Measurements from ENCODE around the gene PRXL2B. TPM values are rescaled to one million over a fixed set of nuclear protein-coding genes. Genes with fewer than 3 reads are reported as not detected.

The PRXL2B gene
- total RNA-seq, 4 donors from 2014 or later = 0.52 to 2.7 (median 1.1) TPM

GRCh38 chr1:2639203-2639602 lies 52.6 kb downstream of the PRXL2B start:
- H3K9me3 ChIP-seq = peaks cover 0 to 5% (median 0%) of the 10 kb centered on the region in 3 donors
- H3K27me3 ChIP-seq = peaks cover 19 to 45% (median 25%) of the 10 kb centered on the region in 3 donors
- no peak overlapping the region for H3K4me3 ChIP-seq
- intact Hi-C loops (cut with DNase I; ENCODE audit: low total_unique reads) (no loop called here), in situ Hi-C loops (cut with MboI; ENCODE audit: low sequenced_read_pairs in 4 of 4) (no loop called here)
- ATAC-seq = no peak
- no peaks in the 10 kb centered on the region for H3K36me3 ChIP-seq
- no peak for DNase-seq
- TF ChIP-seq, protein P1, sequence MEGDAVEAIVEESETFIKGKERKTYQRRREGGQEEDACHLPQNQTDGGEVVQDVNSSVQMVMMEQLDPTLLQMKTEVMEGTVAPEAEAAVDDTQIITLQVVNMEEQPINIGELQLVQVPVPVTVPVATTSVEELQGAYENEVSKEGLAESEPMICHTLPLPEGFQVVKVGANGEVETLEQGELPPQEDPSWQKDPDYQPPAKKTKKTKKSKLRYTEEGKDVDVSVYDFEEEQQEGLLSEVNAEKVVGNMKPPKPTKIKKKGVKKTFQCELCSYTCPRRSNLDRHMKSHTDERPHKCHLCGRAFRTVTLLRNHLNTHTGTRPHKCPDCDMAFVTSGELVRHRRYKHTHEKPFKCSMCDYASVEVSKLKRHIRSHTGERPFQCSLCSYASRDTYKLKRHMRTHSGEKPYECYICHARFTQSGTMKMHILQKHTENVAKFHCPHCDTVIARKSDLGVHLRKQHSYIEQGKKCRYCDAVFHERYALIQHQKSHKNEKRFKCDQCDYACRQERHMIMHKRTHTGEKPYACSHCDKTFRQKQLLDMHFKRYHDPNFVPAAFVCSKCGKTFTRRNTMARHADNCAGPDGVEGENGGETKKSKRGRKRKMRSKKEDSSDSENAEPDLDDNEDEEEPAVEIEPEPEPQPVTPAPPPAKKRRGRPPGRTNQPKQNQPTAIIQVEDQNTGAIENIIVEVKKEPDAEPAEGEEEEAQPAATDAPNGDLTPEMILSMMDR (IDR thresholded peaks at IDR 0.05 in 4 of 5, conservative IDR thresholded peaks at IDR 0.05 in 1 of 5) = no peak
- no peak for TF ChIP-seq POLR2A (IDR thresholded peaks at IDR 0.05)
- H3K4me1 ChIP-seq = peaks cover 0 to 10% of the 10 kb centered on the region in 2 donors
- no peak overlapping the region for H3K27ac ChIP-seq

DNA sequence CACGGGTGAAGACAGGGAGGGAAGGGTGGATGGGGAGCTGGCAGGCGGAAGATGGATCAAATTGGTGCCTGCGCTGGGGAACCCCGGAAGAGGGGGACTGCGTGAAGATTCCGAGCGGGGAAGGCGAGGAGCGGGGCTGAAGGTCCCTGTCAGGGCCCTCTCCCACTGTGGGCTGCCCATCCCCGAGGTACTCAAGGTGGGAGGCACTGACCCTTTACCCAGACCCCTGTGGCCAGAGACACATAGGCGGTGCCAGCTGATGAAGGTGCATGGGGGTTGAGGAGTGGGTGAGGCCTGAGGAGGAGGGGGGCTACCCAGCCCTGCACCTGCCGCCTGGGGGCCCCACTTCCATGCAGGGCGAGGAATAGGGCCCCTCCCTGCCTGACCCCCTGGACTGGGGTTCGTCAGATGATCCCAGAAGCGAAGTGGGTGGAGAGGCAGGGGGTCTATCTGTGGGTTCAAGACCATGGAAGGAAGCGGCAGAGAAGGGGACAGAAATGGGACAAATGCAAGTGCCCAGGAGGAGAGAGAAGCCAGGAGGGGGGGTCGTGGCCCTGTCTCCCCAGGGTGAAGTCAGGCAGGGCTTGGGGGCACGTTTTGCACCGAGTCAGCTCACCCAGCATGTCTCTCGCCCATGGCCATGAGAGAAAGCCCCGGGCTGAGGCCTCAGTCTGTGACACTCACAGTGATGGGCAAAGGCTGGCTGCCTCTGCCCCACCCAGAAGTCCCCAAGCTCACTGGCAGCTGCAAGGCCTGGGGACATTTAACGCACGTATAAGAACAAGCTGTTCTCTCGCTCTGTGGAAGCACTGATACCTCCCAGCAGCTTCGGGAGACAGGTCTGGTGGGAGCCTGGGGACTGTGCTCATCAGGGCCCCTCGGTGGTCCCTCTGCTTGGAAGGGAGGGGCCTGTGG lies 53.3 kb downstream of the PRXL2B start:
- DNase-seq (no peak), ATAC-seq (no peak)
- H3K4me1 ChIP-seq = peaks cover 0 to 10% of the 10 kb centered on the region in 2 donors
- H3K27ac ChIP-seq = no peak overlapping the region
- intact Hi-C loops (cut with DNase I; ENCODE audit: low total_unique reads) (loop anchor here (10.0 kb wide), 1 partner anchor 85 kb away; the partner anchor contains the start of gene TNFRSF14), in situ Hi-C loops (cut with MboI; ENCODE audit: low sequenced_read_pairs in 4 of 4) (no loop called here)
- no peak overlapping the region for H3K4me3 ChIP-seq
- H3K27me3 ChIP-seq = peaks cover 18 to 42% (median 23%) of the 10 kb centered on the region in 3 donors
- TF ChIP-seq, protein P1 (IDR thresholded peaks at IDR 0.05 in 4 of 5, conservative IDR thresholded peaks at IDR 0.05 in 1 of 5) = no peak
- no peak for TF ChIP-seq POLR2A (IDR thresholded peaks at IDR 0.05)
- H3K36me3 ChIP-seq = no peaks in the 10 kb centered on the region
- H3K9me3 ChIP-seq = peaks cover 0 to 5% (median 0%) of the 10 kb centered on the region in 3 donors

- in situ Hi-C loops (cut with MboI; ENCODE audit: low sequenced_read_pairs in 4 of 4) = no loop called here
- peaks cover 0 to 10% of the 10 kb centered on the region in 2 donors for H3K4me1 ChIP-seq
- no peak overlapping the region for H3K27ac ChIP-seq
- intact Hi-C loops (cut with DNase I; ENCODE audit: low total_unique reads) = loop anchor here (10.0 kb wide), 1 partner anchor 86 kb away; the partner anchor contains the start of gene TNFRSF14
- H3K27me3 ChIP-seq = peaks cover 12 to 36% (median 18%) of the 10 kb centered on the region in 3 donors
- ATAC-seq (no peak), DNase-seq (no peak)
- H3K4me3 ChIP-seq = no peak overlapping the region
- TF ChIP-seq, protein P1 (IDR thresholded peaks at IDR 0.05 in 4 of 5, conservative IDR thresholded peaks at IDR 0.05 in 1 of 5) = no peak
- TF ChIP-seq POLR2A (IDR thresholded peaks at IDR 0.05) = no peak
- no peaks in the 10 kb centered on the region for H3K36me3 ChIP-seq
- H3K9me3 ChIP-seq = peaks cover 0 to 5% (median 0%) of the 10 kb centered on the region in 3 donors
Measured at GRCh38 chr1:2640626-2641025, 54.0 kb downstream of the PRXL2B start.

Other genes starting within 250 kb of the PRXL2B start
- 1 to 10 TPM; 1.9 to 4.7 (median 3.5) TPM for gene MORN1, start 195.2 kb upstream of the PRXL2B start, total RNA-seq
- 10 to 100 TPM; 51.1 to 60.5 (median 55.4) TPM for gene RER1, start 194.9 kb upstream of the PRXL2B start, total RNA-seq
- gene PEX10, start 174.2 kb upstream of the PRXL2B start, total RNA-seq = 10 to 100 TPM; 19.2 to 25.7 (median 22.6) TPM
- gene PLCH2, start 110.5 kb upstream of the PRXL2B start, total RNA-seq = not detected
- 10 to 100 TPM; 27.5 to 54.2 (median 38.5) TPM for gene PANK4, start 60.2 kb upstream of the PRXL2B start, total RNA-seq
- gene HES5, start 56.5 kb upstream of the PRXL2B start, total RNA-seq = under 1 TPM in 1 of 4 donors, not detected in 3; 0.49 TPM
- gene TNFRSF14, start 30.4 kb upstream of the PRXL2B start, total RNA-seq = 10 to 100 TPM in 1 of 4 donors, 1 to 10 TPM in 3; 3.4 to 11.5 (median 5.0) TPM
- gene MMEL1, start 46.2 kb downstream of the PRXL2B start, total RNA-seq = not detected
- not detected for gene TTC34, start 214.9 kb downstream of the PRXL2B start, total RNA-seq

Data from gastrocnemius medialis (tissue), 4 donors.